Endothelial cell of umbilical vein (primary cell): Measurements from ENCODE around the gene CEMIP. TPM values are rescaled to one million over a fixed set of nuclear protein-coding genes. Genes with fewer than 3 reads are reported as not detected.

Experiments used
- BruUV-seq: library from RNA; stranded (reverse); fragments of 400-500 nt; replicated peaks from 2 replicates; lab custom pipeline; 2021; lab: Mats Ljungman, UMichigan
- CTCF ChIA-PET: fragments of 300-600, 350-600 bp; sonication (Branson Sonifier 250); formaldehyde crosslinking; loops from one replicate; lab custom pipeline; 2021; ENCODE audit warnings: antibody characterized with exemption, inconsistent platforms; lab: Charles Lee
- POLR2A ChIA-PET: fragments of 300-600, 350-600 bp; sonication (Branson Sonifier 250); formaldehyde crosslinking; loops from one replicate; lab custom pipeline; 2021; ENCODE audit warnings: antibody characterized with exemption, inconsistent platforms; lab: Charles Lee
- DNase-seq: peaks from one replicate; pipeline ENCODE4 v3.0.0-alpha.2; 2011; ENCODE audit warnings: low read depth, low spot score
- FAIRE-seq: peaks from 2 replicates; lab custom pipeline; 2011; peaks lifted over from hg19 to GRCh38; lab: Jason Lieb, UNC
- H2AFZ ChIP-seq: 2 replicates; pipeline ENCODE4 v1.6.0; 2012; ENCODE audit warnings: low read depth, low read length, control low read depth, inconsistent platforms
- H3K27ac ChIP-seq: 2 replicates; pipeline ENCODE4 v1.5.1; 2011; ENCODE audit warnings: low read depth, mild to moderate bottlenecking, control low read depth, low read length, moderate library complexity; ENCODE audit not compliant: insufficient read depth
- H3K27me3 ChIP-seq, 2 experiments: 2 replicates each; pipeline versions ENCODE4 v1.6.0 to v1.6.1; 2011; ENCODE audit warnings: low read length in 2 of 2, mixed read lengths in 1 of 2; ENCODE audit not compliant: control insufficient read depth in 2 of 2, insufficient read depth in 2 of 2
- H3K36me3 ChIP-seq, 2 experiments: 2 replicates in 1 of 2; 3 replicates in 1 of 2; pipeline ENCODE4 v1.5.1; 2011; ENCODE audit warnings: low read length in 2 of 2, mild to moderate bottlenecking in 1 of 2, moderate library complexity in 1 of 2; ENCODE audit not compliant: control insufficient read depth in 2 of 2, insufficient read depth in 2 of 2; ENCODE audit errors: extremely low read depth in 1 of 2
- H3K4me1 ChIP-seq: 3 replicates; pipeline ENCODE4 v1.5.1; 2011; ENCODE audit warnings: mild to moderate bottlenecking, low read length; ENCODE audit not compliant: control insufficient read depth, insufficient read depth; ENCODE audit errors: extremely low read depth
- H3K4me2 ChIP-seq: 2 replicates; pipeline ENCODE4 v1.6.1; 2011; ENCODE audit warnings: low read length, control low read depth, mixed read lengths; ENCODE audit not compliant: insufficient read depth
- H3K4me3 ChIP-seq, 3 experiments: fragments of 200-600 bp in 1 of 3; sonication (generic), shearing (Covaris generic) in 1 of 3; replicated peaks in 1 of 3; 2 replicates each; pipeline ENCODE4 v1.5.1; 2011 to 2016; ENCODE audit warnings: control low read depth in 3 of 3, low read length in 3 of 3, mild to moderate bottlenecking in 2 of 3, inconsistent platforms in 1 of 3, low read depth in 1 of 3, moderate library complexity in 1 of 3; ENCODE audit not compliant: insufficient read depth in 1 of 3
- H3K79me2 ChIP-seq: 2 replicates; pipeline ENCODE4 v1.6.0; 2012; ENCODE audit warnings: low read length, inconsistent platforms; ENCODE audit not compliant: control insufficient read depth, insufficient read depth
- H3K9ac ChIP-seq: replicated peaks from 2 replicates; pipeline ENCODE3; 2011; ENCODE audit warnings: low read length, control low read depth; ENCODE audit not compliant: insufficient read depth; ENCODE audit errors: extremely low read depth
- H3K9me1 ChIP-seq: replicated peaks from 3 replicates; pipeline ENCODE4 v1.6.0; 2011; ENCODE audit warnings: mild to moderate bottlenecking, low read length; ENCODE audit not compliant: control insufficient read depth, insufficient read depth; ENCODE audit errors: extremely low read depth
- H3K9me3 ChIP-seq: replicated peaks from 2 replicates; pipeline ENCODE4 v1.5.1; 2012; ENCODE audit warnings: low read length, inconsistent platforms; ENCODE audit not compliant: control insufficient read depth, insufficient read depth
- H4K20me1 ChIP-seq: replicated peaks from 2 replicates; pipeline ENCODE3; 2011; ENCODE audit warnings: mild to moderate bottlenecking, low read length; ENCODE audit not compliant: control insufficient read depth, insufficient read depth; ENCODE audit errors: extremely low read depth
- CTCF ChIP-seq, 2 donors: IDR thresholded peaks; 1 replicate in 1 of 2; 2 replicates in 1 of 2; pipeline ENCODE4 v1.5.1; 2011; ENCODE audit warnings: low read length in 2 of 2, mild to moderate bottlenecking in 2 of 2, moderate library complexity in 2 of 2, control low read depth in 1 of 2, inconsistent platforms in 1 of 2, low read depth in 1 of 2; ENCODE audit not compliant: insufficient read depth in 1 of 2; ENCODE audit errors: extremely low read depth in 1 of 2
- EZH2 ChIP-seq: IDR thresholded peaks from 2 replicates; pipeline ENCODE4 v1.6.1; 2012; ENCODE audit warnings: borderline replicate concordance, low read depth, mild to moderate bottlenecking, moderate library complexity, low read length, inconsistent platforms; ENCODE audit not compliant: severe bottlenecking
- FOS ChIP-seq: IDR thresholded peaks from 2 replicates; pipeline ENCODE4 v1.6.1; 2011; ENCODE audit warnings: mild to moderate bottlenecking, low read length, moderate library complexity, borderline replicate concordance; ENCODE audit not compliant: insufficient read depth
- GATA2 ChIP-seq: IDR thresholded peaks from 2 replicates; pipeline ENCODE4 v1.7.0; 2011; ENCODE audit warnings: low read depth, mild to moderate bottlenecking, moderate library complexity, mixed read lengths, low read length; ENCODE audit not compliant: insufficient read length, insufficient read depth
- JUN ChIP-seq: IDR thresholded peaks from 2 replicates; pipeline ENCODE4 v1.6.1; 2011; ENCODE audit warnings: borderline replicate concordance, low read depth; ENCODE audit not compliant: insufficient read length, insufficient read depth
- MAX ChIP-seq: IDR thresholded peaks from 2 replicates; pipeline ENCODE4 v1.6.1; 2011; ENCODE audit not compliant: insufficient read depth, insufficient read length
- MYC ChIP-seq: IDR thresholded peaks from one replicate; pipeline ENCODE4 v1.6.1; 2011; ENCODE audit warnings: mild to moderate bottlenecking, low read depth, low read length
- POLR2A ChIP-seq: IDR thresholded peaks from 2 replicates; pipeline ENCODE4 v1.6.1; 2012; ENCODE audit warnings: low read depth, mild to moderate bottlenecking, control low read depth, low read length
- POLR2AphosphoS5 ChIP-seq: IDR thresholded peaks from 2 replicates; pipeline ENCODE4 v1.6.1; 2012; ENCODE audit warnings: low read depth, mild to moderate bottlenecking, control low read depth, low read length, moderate library complexity; ENCODE audit not compliant: insufficient read depth
- dilution Hi-C: fragments of 300-500 bp; cut with MboI; formaldehyde crosslinking; loops from one replicate; pipeline ENCODE4 v1.15.0; 2019; ENCODE audit warnings: low sequenced_read_pairs; ENCODE audit not compliant: extremely low pct_ligation_motif_present
- intact Hi-C: fragments of 100-400 bp; cut with micrococcal nuclease; formaldehyde crosslinking; loops from one replicate; pipeline ENCODE4 v1.10.0; 2022
- polyA plus RNA-seq, 4 experiments: library from polyadenylated mRNA; depleted of rRNA in 3 of 4; stranded (reverse) in 3 of 4; unstranded in 1 of 4; fragments of >200 nt; gene quantifications; 2 replicates each; pipeline versions ENCODE4 v1.2.1 to v1.2.3, GENCODE V29; 2011 to 2012; ENCODE audit warnings: missing spikeins in 1 of 4
- total RNA-seq: library from RNA; stranded (reverse); gene quantifications from 2 replicates; pipeline ENCODE4 v1.2.3, GENCODE V29; 2021

Gene CEMIP
- total and polyA plus RNA-seq, 2 donors (not counting 3 experiments of a cell fraction or from before 2014, with no cell fraction given) = 0.01 TPM; not detected in 1

- no TSS peak for BruUV-seq
- FAIRE-seq = no peak
- H4K20me1 ChIP-seq = no peaks in the 10 kb centered on the region
These were observed 99.2 kb downstream of the CEMIP start for GRCh38 chr15:80878242-80878866.

More at GRCh38 chr15:80878242-80878866, 99.2 kb downstream of the CEMIP start:
- Histone ChIP-seq H3K9me1 (no peaks in the 10 kb centered on the region), H3K27me3 (no peaks in the 10 kb centered on the region), H2AFZ (no peak overlapping the region), H3K9ac (no peak overlapping the region), H3K79me2 (no peaks in the 10 kb centered on the region), H3K4me3 (no peak overlapping the region), H3K27ac (no peak overlapping the region), H3K4me1 (no peaks in the 10 kb centered on the region), H3K4me2 (no peak overlapping the region), H3K36me3 (no peaks in the 10 kb centered on the region), H3K9me3 (no peaks in the 10 kb centered on the region)
- CTCF ChIA-PET = no interaction called here
- no peak for DNase-seq
- TF ChIP-seq POLR2A (no peak), EZH2 (no peak), MAX (no peak), MYC (no peak), FOS (no peak), GATA2 (no peak), JUN (no peak), POLR2AphosphoS5 (no peak), CTCF (IDR thresholded peaks at IDR 0.05; ENCODE audit: extremely low read depth in 1 of 2, insufficient read depth in 1 of 2, low read depth in 1 of 2, low read length in 2 of 2) (no peak)
- POLR2A ChIA-PET = no interaction called here
- intact Hi-C loops = no loop called here
- dilution Hi-C loops = no loop called here
